LNCaP clone FGC (cell line): ENCODE measurements around the gene PLCB1.

Experiments used
- DNase-seq: peaks from one replicate; pipeline ENCODE4 v3.0.0-alpha.2; 2011; ENCODE audit warnings: low read depth
- H3K4me3 ChIP-seq: 2 replicates; pipeline ENCODE4 v1.5.1; 2011; ENCODE audit warnings: mild to moderate bottlenecking, low read depth, low read length, control low read depth
- CTCF ChIP-seq: IDR thresholded peaks from 2 replicates; pipeline ENCODE4 v1.5.1; 2012; ENCODE audit warnings: mild to moderate bottlenecking; ENCODE audit not compliant: control insufficient read depth, insufficient read depth; ENCODE audit errors: extremely low read depth

The PLCB1 gene

GRCh38 chr20:8796088-8796660, 664.1 kb downstream of the PLCB1 start:
- no peak for DNase-seq
- no peak for TF ChIP-seq CTCF
- H3K4me3 ChIP-seq, result no peak overlapping the region

- H3K4me3 ChIP-seq, result no peak overlapping the region
- DNase-seq, result no peak
- TF ChIP-seq CTCF, result no peak
These were observed 666.4 kb downstream of the PLCB1 start for GRCh38 chr20:8798505-8798904.

- no peak for DNase-seq
- TF ChIP-seq CTCF, result peak; percentile 48
- H3K4me3 ChIP-seq, result no peak overlapping the region
These were observed 668.0 kb downstream of the PLCB1 start for GRCh38 chr20:8800089-8800488.

- no peak for TF ChIP-seq CTCF
These were observed 669.6 kb downstream of the PLCB1 start for GRCh38 chr20:8801686-8802085.

GRCh38 chr20:8803065-8803464, 671.0 kb downstream of the PLCB1 start:
- no peak for TF ChIP-seq CTCF
- H3K4me3 ChIP-seq, result no peak overlapping the region
- DNase-seq, result no peak

More at GRCh38 chr20:8801686-8802085, 669.6 kb downstream of the PLCB1 start:
- no peak overlapping the region for H3K4me3 ChIP-seq
- DNase-seq, result no peak

GRCh38 chr20:8803941-8804340, 671.9 kb downstream of the PLCB1 start:
- no peak overlapping the region for H3K4me3 ChIP-seq
- TF ChIP-seq CTCF, result no peak
- DNase-seq, result no peak

- DNase-seq, result no peak
- H3K4me3 ChIP-seq, result no peak overlapping the region
- TF ChIP-seq CTCF, result no peak
These were observed 673.8 kb downstream of the PLCB1 start for GRCh38 chr20:8805737-8806442.
